Measurements from ENCODE around the gene EXOC4.

GRCh38 chr7:133886086-133886485, 633.2 kb downstream of the EXOC4 start:
- TF ChIP-seq ZNF274 (IDR thresholded peaks at IDR 0.05; ENCODE audit: low read depth, low read length) (no peak), SUZ12 (IDR thresholded peaks at IDR 0.05; ENCODE audit: extremely low read depth, insufficient read depth, insufficient read length) (no peak)

All from NT2/D1 (cell line).